ENCODE results near the gene ATL3.
"Not testable (repeated sequence)": the region's sequence is repeated elsewhere in the genome, so short reads cannot be mapped to it uniquely, and the experiment has no call there.

ATL3 gene

GRCh38 chr11:63619967-63620366 lies 51.2 kb downstream of the ATL3 start:
- no peak for DNase-seq (ENCODE audit: low read depth)

- DNase-seq (ENCODE audit: low read depth) = not testable (repeated sequence)
Measured at GRCh38 chr11:63617686-63618085, 53.5 kb downstream of the ATL3 start.

GRCh38 chr11:63616953-63617352 lies 54.2 kb downstream of the ATL3 start:
- DNase-seq (ENCODE audit: low read depth) = no peak

GRCh38 chr11:63614136-63614671 lies 57.0 kb downstream of the ATL3 start, which contains the start of gene PLAAT3:
Gene PLAAT3, minus strand, starts transcription at chr11:63614433. Its CDS starts 419 bp downstream, at chr11:63614014.
- DNase-seq (ENCODE audit: low read depth) = no peak

GRCh38 chr11:63613517-63614135 lies 57.5 kb downstream of the ATL3 start:
- DNase-seq (ENCODE audit: low read depth) = no peak

GRCh38 chr11:63612181-63612580 lies 59.0 kb downstream of the ATL3 start:
- no peak for DNase-seq (ENCODE audit: low read depth)

- no peak for DNase-seq (ENCODE audit: low read depth)
Measured at GRCh38 chr11:63611395-63611747, 59.8 kb downstream of the ATL3 start.

GRCh38 chr11:63610604-63611394 lies 60.4 kb downstream of the ATL3 start:
- no peak for DNase-seq (ENCODE audit: low read depth)

GRCh38 chr11:63609971-63610580 lies 61.1 kb downstream of the ATL3 start:
- no peak for DNase-seq (ENCODE audit: low read depth)

GRCh38 chr11:63609536-63609935 lies 61.6 kb downstream of the ATL3 start:
- DNase-seq (ENCODE audit: low read depth) = no peak

- no peak for DNase-seq (ENCODE audit: low read depth)
Measured at GRCh38 chr11:63608353-63609345, 62.5 kb downstream of the ATL3 start.

GRCh38 chr11:63603180-63603518 lies 68.0 kb downstream of the ATL3 start:
- no peak for DNase-seq (ENCODE audit: low read depth)

GRCh38 chr11:63602290-63603179 lies 68.6 kb downstream of the ATL3 start:
- DNase-seq (ENCODE audit: low read depth) = not testable (repeated sequence)

- no peak for DNase-seq (ENCODE audit: low read depth)
Measured at GRCh38 chr11:63599211-63600122, 71.7 kb downstream of the ATL3 start.

- no peak for DNase-seq (ENCODE audit: low read depth)
Measured at GRCh38 chr11:63598556-63598955, 72.6 kb downstream of the ATL3 start.

- DNase-seq (ENCODE audit: low read depth) = no peak
Measured at GRCh38 chr11:63595296-63595695, 75.9 kb downstream of the ATL3 start.

GRCh38 chr11:63592975-63593395 lies 78.2 kb downstream of the ATL3 start:
- DNase-seq (ENCODE audit: low read depth) = no peak

GRCh38 chr11:63590024-63590788 lies 81.0 kb downstream of the ATL3 start:
- DNase-seq (ENCODE audit: low read depth) = no peak

GRCh38 chr11:63589000-63589399 lies 82.2 kb downstream of the ATL3 start:
- DNase-seq (ENCODE audit: low read depth) = no peak
